SU-DHL-6 (cell line): ENCODE data around the gene ERAL1.

Experiments
- H2AFZ ChIP-seq: fragments of 200-600 bp; sonication (generic); 2 replicates; pipeline ENCODE4 v1.6.1; 2014; ENCODE audit warnings: low read depth, mild to moderate bottlenecking, moderate library complexity, mixed read lengths, antibody characterized with exemption, low read length; ENCODE audit not compliant: severe bottlenecking
- H3F3A ChIP-seq: fragments of 200-600 bp; shearing (Covaris generic); 2 replicates; pipeline ENCODE4 v1.6.0; 2016; ENCODE audit warnings: antibody characterized with exemption, mild to moderate bottlenecking; ENCODE audit not compliant: insufficient read depth
- H3K27ac ChIP-seq: fragments of 200-600 bp; sonication (generic); 2 replicates; pipeline ENCODE4 v1.5.1; 2016; ENCODE audit warnings: low read depth, mild to moderate bottlenecking, low read length, moderate library complexity, mixed read lengths
- H3K27me3 ChIP-seq: fragments of 200-600 bp; sonication (generic), shearing (Covaris generic); 2 replicates; pipeline ENCODE4 v1.6.0; 2014; ENCODE audit warnings: mild to moderate bottlenecking, low read length
- H3K36me3 ChIP-seq: fragments of 200-600 bp; sonication (generic); 2 replicates; pipeline ENCODE4 v1.6.1; 2014; ENCODE audit warnings: mild to moderate bottlenecking, low read length, mixed read lengths
- H3K4me2 ChIP-seq: fragments of 300-600, 200-600 bp; shearing (Covaris generic), sonication (generic); 2 replicates; pipeline ENCODE4 v1.6.0; 2014; ENCODE audit warnings: low read length, low read depth, mild to moderate bottlenecking; ENCODE audit not compliant: poor library complexity, severe bottlenecking
- H3K4me3 ChIP-seq: fragments of 200-600 bp; sonication (generic); 2 replicates; pipeline ENCODE4 v1.5.1; 2014; ENCODE audit warnings: antibody characterized with exemption, low read length, mild to moderate bottlenecking, mixed read lengths; ENCODE audit not compliant: insufficient read depth, poor library complexity, severe bottlenecking
- H3K79me2 ChIP-seq: fragments of 200-600 bp; sonication (generic); 2 replicates; pipeline ENCODE4 v1.6.1; 2014; ENCODE audit warnings: mild to moderate bottlenecking, low read length, moderate library complexity; ENCODE audit not compliant: insufficient read depth
- H3K9ac ChIP-seq: fragments of 200-600 bp; sonication (generic); 2 replicates; pipeline ENCODE4 v1.7.0; 2014; ENCODE audit warnings: mild to moderate bottlenecking, low read length
- H3K9me2 ChIP-seq: fragments of 200-600 bp; sonication (generic); replicated peaks from 2 replicates; pipeline ENCODE4 v1.6.1; 2014; ENCODE audit warnings: low read length; ENCODE audit not compliant: insufficient read depth
- H3K9me3 ChIP-seq: fragments of 200-600 bp; sonication (generic); 2 replicates; pipeline ENCODE4 v1.6.1; 2014; ENCODE audit warnings: low read length, mixed read lengths; ENCODE audit not compliant: insufficient read depth
- H4K20me1 ChIP-seq: fragments of 200-600 bp; sonication (generic); 2 replicates; pipeline ENCODE4 v1.6.1; 2014; ENCODE audit warnings: low read depth, mild to moderate bottlenecking, antibody characterized with exemption, low read length, moderate library complexity, mixed read lengths
- EZH2phosphoT487 ChIP-seq: fragments of 200-600 bp; sonication (generic), shearing (Covaris generic); conservative IDR thresholded peaks from 2 replicates; pipeline ENCODE4 v1.6.1; 2018; ENCODE audit warnings: mild to moderate bottlenecking, antibody characterized with exemption, low read length, moderate library complexity, mixed read lengths
- TF ChIP-seq, protein P1 (sequence below): fragments of 200-600 bp; sonication (generic); IDR thresholded peaks from one replicate; pipeline ENCODE4 v1.5.1; 2017; ENCODE audit warnings: antibody characterized with exemption, mild to moderate bottlenecking, low read length, moderate library complexity; ENCODE audit not compliant: insufficient read depth, poor library complexity, severe bottlenecking

The ERAL1 gene

DNA sequence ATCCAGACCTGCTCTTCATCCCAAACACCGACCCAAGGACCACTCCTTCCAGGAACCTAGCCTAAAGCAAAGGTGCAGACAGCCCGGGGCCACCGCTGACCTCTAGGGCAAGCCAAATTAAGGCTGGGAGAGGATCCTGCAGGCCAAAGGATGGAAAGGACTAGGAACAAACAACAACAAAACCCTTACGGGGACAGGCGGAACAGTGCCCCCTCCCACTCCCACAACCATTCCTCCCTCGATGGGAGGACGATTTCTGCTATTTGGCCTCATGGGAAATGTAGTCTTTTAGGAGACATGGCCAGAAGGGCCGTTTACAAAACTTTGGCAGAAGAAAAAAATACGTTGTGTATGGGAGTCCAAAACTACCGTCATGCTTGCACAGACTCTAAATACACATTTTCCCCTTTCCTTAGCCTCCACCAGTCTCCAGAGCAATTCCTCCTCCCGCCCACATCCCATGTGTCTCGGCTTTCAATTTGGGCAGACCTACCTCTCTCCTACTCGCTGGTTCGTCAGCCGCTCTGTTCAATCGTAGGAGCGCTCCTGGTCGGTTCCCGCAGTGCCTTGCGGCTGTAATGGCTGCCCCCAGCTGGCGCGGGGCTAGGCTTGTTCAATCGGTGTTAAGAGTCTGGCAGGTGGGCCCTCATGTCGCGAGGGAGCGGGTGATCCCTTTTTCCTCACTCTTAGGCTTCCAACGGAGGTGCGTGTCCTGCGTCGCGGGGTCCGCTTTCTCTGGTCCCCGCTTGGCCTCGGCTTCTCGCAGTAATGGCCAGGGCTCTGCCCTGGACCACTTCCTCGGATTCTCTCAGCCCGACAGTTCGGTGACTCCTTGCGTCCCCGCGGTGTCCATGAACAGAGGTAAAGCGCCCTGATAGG lies at the start of gene ERAL1:
TSS of gene ERAL1 (plus strand) at position 560 of the 879 bp plus-strand sequence. CDS start at position 579, 19 bp downstream.
- Histone ChIP-seq H3K9me3 (no peaks in the 10 kb centered on the region), H3F3A (peaks cover 4% of the 10 kb centered on the region; the same call in 1 of the 2 replicates), H4K20me1 (no peaks in the 10 kb centered on the region), H3K27me3 (no peaks in the 10 kb centered on the region), H3K9ac (peak within 1 kb of the TSS; percentile 68), H3K4me3 (peak within 1 kb of the TSS; percentile 60), H3K27ac (no peak within 1 kb of the TSS), H3K36me3 (no peaks in the 10 kb centered on the region), H3K79me2 (peaks cover 6% of the 10 kb centered on the region; the same call in 1 of the 2 replicates), H3K4me2 (peak within 1 kb of the TSS; percentile 62), H3K9me2 (no peaks in the 10 kb centered on the region), H2AFZ (peak within 1 kb of the TSS; percentile 75)
- TF ChIP-seq EZH2phosphoT487, result no peak

DNA sequence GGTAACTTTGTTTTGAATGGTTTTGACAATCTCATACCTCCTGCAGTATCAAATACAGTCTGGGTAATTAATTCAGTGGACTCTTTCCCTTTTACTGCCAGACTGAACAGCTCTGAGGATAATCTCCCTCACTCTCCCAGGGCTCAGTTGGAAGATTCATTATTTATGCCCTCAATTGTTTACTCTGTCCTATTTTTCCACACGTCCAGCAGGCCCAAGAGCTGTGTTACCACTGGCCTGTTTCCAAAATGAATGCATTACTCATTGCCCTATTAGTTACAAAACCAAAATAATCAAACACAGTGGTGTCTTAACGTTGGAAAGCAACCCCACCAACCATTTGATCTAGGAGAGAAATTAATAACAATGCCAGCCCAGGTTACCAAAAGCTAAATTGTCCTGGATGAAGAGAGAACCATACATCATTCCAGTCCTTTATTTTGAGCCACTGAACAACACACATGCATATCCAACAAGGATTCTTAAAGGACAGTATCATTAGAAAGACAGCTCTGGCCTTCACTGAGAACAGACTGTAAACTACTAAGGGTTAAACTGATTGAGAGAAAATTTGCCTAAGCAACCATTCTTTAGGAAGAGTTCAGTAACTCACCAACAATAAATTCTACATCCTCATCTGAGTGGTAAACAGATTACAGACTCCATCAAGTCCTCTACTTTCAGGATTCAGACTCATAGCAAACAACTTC lies 46.7 kb upstream of the ERAL1 start:
- Histone ChIP-seq H3K4me3 (no peak overlapping the region), H3K9me2 (no peaks in the 10 kb centered on the region), H4K20me1 (0 out of 2 replicates have a peak, but pooled peaks cover 8% of the 10 kb centered on the region), H3K9me3 (no peaks in the 10 kb centered on the region), H3F3A (peaks cover 12% of the 10 kb centered on the region; the same call in 1 of the 2 replicates), H3K9ac (no peak overlapping the region), H3K4me2 (no peak overlapping the region), H3K27me3 (no peaks in the 10 kb centered on the region), H3K36me3 (0 out of 2 replicates have a peak, but pooled peaks cover 6% of the 10 kb centered on the region), H3K27ac (no peak overlapping the region), H3K79me2 (peaks cover 83% of the 10 kb centered on the region), H2AFZ (no peak overlapping the region)
- TF ChIP-seq, protein P1, sequence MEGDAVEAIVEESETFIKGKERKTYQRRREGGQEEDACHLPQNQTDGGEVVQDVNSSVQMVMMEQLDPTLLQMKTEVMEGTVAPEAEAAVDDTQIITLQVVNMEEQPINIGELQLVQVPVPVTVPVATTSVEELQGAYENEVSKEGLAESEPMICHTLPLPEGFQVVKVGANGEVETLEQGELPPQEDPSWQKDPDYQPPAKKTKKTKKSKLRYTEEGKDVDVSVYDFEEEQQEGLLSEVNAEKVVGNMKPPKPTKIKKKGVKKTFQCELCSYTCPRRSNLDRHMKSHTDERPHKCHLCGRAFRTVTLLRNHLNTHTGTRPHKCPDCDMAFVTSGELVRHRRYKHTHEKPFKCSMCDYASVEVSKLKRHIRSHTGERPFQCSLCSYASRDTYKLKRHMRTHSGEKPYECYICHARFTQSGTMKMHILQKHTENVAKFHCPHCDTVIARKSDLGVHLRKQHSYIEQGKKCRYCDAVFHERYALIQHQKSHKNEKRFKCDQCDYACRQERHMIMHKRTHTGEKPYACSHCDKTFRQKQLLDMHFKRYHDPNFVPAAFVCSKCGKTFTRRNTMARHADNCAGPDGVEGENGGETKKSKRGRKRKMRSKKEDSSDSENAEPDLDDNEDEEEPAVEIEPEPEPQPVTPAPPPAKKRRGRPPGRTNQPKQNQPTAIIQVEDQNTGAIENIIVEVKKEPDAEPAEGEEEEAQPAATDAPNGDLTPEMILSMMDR, result no peak
- TF ChIP-seq EZH2phosphoT487, result no peak

DNA sequence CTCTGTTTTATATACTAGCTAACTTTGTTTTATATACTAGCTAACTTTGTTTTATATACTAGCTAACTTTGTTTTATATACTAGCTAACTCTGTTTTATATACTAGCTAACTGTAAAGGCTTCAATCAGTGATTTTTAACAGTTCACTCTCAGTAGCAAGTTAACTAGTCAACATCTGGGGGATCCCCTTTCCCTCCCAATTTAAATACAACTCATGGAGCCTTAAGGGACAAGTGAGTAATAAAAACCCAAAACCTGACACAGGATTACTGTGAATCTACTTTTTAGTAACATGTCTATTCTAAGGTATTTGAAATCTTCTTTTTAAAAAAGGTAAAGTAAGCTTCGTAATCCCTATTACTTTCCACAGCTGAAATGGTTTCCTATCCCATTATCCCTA lies 44.4 kb upstream of the ERAL1 start:
- H3K27ac ChIP-seq, result no peak overlapping the region
- no peak for TF ChIP-seq EZH2phosphoT487
- TF ChIP-seq, protein P1, result no peak
- H3K9me2 ChIP-seq, result no peaks in the 10 kb centered on the region
- H3K9me3 ChIP-seq, result no peaks in the 10 kb centered on the region
- H3K4me3 ChIP-seq, result no peak overlapping the region
- H2AFZ ChIP-seq, result no peak overlapping the region
- H3F3A ChIP-seq, result peaks cover 21% of the 10 kb centered on the region; the same call in 1 of the 2 replicates
- 0 out of 2 replicates have a peak, but pooled peaks cover 8% of the 10 kb centered on the region for H4K20me1 ChIP-seq
- H3K9ac ChIP-seq, result 0 out of 2 replicates have a peak overlapping the region, but pooled peaks have one; percentile 75
- H3K4me2 ChIP-seq, result peak overlapping the region; percentile 87
- 0 out of 2 replicates have a peak, but pooled peaks cover 6% of the 10 kb centered on the region for H3K36me3 ChIP-seq
- no peaks in the 10 kb centered on the region for H3K27me3 ChIP-seq
- peaks cover 78% of the 10 kb centered on the region for H3K79me2 ChIP-seq
